Stimulated activated CD4-positive, alpha-beta T cell treated with anti-CD3 and anti-CD28 coated beads, Interleukin-1b, Interleukin-23, amount 100 ng/mL, for 24 hours (primary cell): Measurements from ENCODE around the gene QPCT.
"Not testable (repeated sequence)": the region's sequence is repeated elsewhere in the genome, so short reads cannot be mapped to it uniquely, and the experiment has no call there.

ENCODE experiments used
- DNase-seq, 4 experiments: peaks; one replicate each; pipeline ENCODE4 v3.0.0-alpha.2; 2020; ENCODE audit warnings: low read depth in 4 of 4, low spot score in 1 of 4

The QPCT gene

GRCh38 chr2:37357530-37357929 lies 13.1 kb downstream of the QPCT start:
- DNase-seq: no peak

GRCh38 chr2:37358466-37358865 lies 14.0 kb downstream of the QPCT start:
- DNase-seq: no peak

DNA sequence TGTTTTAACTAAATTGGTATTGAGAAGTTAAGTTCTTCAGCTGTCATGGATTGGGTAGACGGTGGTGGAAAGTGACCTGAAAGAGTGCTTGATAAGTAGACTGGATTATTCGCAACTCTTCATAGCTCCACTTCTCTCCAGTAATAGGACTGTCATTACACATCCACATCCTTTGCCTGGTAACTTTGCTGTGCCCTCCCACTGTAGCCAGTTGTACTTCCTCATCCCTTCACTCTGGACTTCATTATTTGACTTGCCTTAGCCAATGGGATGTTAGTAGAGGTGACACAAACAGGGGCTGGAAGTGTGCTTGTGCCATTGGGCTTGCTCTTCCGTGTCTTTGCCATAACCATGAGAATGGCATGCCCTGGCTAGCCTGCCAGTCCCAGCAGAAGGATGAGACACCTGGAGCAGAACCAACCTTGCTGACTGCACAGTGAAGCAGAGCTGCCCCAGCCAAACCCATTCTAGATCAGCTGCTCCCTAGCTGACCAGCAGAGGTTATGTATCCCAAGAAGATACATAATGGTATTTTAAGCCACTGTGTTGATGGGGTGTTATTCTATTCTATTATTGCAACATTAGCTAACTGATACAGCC lies 16.9 kb downstream of the QPCT start:
- DNase-seq: no peak

- no peak for DNase-seq
Observed at GRCh38 chr2:37361994-37362698, 17.7 kb downstream of the QPCT start.

- no peak for DNase-seq
Observed at GRCh38 chr2:37364351-37364750, 19.9 kb downstream of the QPCT start.

DNA sequence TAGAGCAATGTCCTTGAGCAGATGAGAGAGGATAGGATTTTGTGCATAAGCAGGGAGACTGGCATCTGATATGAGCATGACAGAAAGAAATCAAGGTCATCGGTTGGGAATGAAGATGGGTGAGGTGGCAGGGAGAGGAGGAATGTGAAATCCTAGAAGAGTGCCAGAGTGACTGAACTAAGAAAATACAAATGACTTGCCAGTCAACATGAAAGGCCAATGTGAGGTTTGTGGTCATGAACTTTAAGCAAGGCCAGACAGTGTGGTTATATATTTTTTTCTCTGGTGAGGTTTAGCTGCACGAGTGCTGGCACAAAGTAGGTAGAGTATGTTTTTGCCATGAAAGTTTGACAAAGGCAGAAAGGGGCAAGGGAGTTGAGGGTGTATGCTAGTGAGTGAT lies 21.2 kb downstream of the QPCT start:
- no peak for DNase-seq

- peak in 1 of 4 experiments; percentile 26 for DNase-seq
Observed at GRCh38 chr2:37366773-37367172, 22.3 kb downstream of the QPCT start.

DNA sequence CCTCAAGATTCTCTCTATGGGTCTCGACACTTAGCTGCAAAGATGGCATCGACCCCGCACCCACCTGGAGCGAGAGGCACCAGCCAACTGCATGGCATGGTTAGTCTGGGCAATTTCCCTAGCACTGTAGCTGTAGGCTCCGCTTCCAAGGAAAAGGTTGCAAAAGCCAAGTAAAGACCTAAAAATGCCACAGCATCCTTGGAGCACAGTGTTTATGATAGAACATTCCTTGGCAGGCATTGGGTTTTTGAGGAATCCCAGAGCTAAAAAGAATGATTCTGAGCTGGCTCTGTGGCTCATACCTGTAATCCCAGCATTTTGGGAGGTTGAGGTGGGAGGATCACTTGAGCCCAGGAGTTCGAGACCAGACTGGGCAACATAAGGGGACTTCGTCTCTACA lies 22.9 kb downstream of the QPCT start:
- DNase-seq: no peak

DNA sequence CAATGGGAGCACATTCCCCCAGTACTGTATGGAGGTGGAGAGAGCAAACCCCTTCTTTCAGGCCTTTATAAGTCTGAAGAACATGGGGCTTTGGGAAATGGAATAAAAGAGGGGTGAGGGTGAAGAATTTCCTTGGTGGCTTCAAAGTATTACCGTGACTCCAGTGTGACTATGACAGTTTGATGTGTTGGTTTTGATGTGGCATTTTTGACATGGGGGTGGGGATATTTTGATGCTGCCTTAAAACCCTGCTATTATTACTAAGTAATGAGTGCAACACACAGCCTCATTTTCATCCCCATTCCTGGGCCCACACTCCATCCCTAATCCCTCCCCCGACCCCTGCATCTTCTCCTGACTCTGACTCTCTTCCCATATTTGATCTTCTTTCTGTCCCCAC lies 23.6 kb downstream of the QPCT start:
- DNase-seq: no peak

GRCh38 chr2:37370666-37371065 lies 26.2 kb downstream of the QPCT start:
- no peak for DNase-seq

DNA sequence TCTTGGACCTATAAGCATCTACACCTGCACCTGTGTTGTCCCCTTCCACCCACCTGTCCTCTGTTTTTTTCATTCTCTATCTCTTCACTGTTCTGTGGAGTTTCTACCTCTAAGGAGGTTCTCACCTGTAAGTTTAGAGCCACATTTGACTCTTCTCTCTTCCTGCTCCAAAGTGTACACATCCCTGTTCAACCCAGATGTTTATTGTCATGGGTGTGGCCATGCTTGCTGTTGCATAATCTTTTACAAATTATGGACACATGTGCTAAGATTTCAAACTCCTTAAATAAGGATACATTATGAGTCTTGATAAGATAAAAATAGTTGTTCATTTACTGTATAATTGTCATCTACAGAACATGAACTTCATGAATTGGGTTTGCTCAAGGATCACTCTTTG lies 27.6 kb downstream of the QPCT start:
- DNase-seq: no peak

DNA sequence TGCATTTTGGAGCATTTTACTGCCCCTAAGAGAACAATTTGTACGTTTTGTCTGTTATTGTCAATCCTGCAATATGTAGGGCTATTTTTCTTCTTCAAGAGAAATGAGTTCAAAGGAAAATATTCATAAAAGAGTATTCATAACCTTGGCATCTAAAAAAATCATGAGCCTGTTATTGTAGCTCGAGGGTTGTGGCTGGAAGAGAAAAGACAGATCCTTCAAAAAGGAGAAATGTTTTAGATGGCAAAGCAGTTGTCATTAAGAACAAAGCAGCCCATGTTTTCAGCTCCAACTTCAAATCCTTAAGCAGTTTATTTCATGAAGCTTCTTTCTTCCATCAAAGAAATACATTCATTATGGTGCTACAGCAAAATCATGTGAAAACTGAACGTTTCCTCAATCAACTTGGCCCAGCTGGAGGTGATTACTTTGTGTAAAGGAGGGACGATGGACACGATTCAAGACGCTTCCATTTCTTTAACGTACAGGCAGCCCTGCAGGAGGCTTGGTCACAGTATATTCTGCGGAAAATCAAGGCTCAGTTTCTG lies 31.4 kb downstream of the QPCT start:
- no peak for DNase-seq

DNA sequence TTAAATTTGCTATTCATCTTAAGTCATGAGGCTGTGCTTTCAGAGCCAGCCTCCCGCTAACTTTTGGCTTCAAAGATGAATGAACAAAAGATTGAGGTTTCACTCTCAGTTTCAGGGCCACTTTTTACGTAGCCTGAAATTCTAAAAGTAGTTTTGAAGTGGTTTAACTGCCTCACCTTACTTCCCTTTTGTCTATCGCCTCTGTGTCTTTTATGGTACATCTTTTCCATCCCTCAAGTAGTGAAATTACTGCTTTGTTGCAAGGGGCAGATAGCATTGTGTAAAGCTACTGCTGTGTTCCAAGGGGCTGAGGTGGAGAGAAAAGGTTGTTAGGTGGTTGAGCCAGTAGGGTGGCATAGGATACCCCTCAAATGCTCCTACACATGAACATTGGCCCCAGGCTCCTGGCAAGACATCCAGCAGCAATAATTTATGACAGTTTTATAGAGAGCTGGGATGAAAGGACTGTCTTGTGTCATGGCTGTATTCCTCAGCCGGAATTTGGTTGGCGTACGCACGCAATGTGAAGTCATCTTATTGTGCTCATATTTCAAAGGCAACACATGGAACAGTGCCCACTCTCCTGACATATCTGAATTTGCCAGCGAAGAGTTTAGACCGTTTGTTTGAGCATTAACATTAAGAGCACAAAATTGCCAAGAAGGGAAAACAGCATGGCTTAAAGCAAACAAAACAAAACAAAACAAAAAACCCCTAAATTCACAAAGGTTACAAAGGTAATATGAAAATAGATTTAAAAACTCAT lies 32.2 kb downstream of the QPCT start:
- DNase-seq: no peak

DNA sequence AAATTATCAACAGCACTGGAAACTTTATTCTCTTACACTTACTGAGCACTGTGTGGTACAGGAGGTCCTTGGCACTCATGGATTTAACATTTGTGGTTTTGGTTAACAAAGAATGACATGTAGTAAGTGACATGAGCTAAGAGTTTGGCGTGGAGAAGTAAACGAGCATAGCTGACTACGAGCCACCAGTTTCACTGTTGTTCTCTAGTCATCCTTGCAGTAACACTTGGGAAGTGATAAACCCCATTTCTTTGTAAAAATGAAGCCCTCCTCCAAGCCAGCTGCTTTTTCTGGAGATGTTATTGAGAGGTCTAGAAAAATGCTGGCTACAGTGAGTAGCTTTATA lies 32.7 kb downstream of the QPCT start:
- DNase-seq: peak in 1 of 4 experiments; percentile 21

DNA sequence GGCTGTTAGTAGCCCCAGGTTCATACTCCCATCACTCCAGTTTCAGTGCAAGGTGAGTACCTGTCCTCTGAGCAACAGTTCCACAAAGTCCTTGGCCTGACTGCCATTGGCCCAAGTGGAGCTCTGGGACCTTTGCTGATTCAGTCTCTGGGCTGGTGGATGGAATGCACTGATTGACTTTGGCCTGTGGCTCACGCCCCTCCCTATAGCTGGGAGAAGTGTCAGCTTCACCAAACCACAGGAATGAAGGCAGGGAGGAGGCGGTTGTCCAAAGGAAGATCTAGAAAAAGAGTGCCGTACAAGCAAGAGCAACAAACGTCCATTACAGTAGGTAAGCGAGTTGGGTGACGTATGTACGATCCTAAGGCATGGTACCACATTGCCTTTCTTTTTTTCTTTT lies 34.0 kb downstream of the QPCT start:
- no peak for DNase-seq

DNA sequence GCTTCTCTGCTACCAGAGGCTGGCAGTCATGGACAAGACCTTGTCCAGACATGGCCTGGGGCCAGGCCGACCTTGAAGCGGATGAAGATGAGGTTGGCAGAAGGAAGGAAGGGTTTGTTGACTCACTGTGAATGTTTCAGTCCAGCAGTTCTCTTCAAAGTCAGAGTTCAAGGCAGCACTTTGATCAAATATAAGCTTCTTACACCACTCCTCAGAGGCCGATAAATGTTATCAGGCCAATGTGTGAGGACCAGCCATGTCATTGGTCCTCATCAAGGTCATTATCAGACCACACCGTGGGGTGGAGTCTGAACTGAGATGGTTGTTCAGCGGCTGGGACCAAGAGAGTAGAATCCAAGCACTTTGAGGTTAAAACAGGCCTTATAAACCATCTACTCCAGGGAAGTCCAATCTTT lies 35.5 kb downstream of the QPCT start:
- no peak for DNase-seq

DNA sequence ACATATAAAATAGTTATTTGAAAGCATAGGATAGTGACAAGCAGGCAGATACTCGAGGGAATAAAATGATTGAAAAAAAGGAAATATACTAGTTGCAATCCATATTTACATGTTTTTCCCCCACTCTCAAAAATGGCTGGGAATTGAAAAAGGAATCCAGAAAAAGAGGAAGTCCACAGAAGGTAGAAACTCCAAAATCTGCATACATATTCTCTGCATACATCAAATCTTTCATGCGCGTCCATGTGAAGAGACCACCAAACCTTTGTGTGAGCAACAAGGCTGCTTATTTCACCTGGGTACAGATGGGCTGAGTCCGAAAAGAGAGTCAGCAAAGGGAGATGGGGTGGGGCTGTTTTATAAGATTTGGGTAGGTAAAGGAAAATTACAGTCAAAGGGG lies 36.4 kb downstream of the QPCT start:
- not testable (repeated sequence) for DNase-seq

DNA sequence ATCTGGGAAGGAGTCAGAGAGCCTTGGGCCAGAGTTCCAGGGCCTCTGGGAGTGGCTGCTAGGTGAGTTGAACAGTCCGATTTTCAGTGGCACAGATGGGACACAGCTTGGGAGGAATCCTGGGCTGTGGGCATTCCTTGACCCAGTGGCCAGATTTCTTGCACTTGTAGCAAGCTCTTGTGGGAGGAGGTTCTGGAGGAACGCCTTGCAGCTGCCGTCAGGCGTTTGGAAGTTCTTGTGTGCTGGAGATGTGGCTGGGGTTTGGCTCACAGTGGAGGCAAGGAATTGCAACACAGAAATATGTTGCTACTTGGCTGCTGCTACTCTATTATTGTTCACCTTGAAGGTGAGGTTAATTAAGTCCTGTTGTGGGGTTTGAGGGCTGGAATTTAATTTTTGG lies 39.8 kb downstream of the QPCT start:
- not testable (repeated sequence) for DNase-seq

GRCh38 chr2:37387148-37387835 lies 42.9 kb downstream of the QPCT start:
- no peak for DNase-seq

- DNase-seq: no peak
Observed at GRCh38 chr2:37388074-37388473, 43.6 kb downstream of the QPCT start.

DNA sequence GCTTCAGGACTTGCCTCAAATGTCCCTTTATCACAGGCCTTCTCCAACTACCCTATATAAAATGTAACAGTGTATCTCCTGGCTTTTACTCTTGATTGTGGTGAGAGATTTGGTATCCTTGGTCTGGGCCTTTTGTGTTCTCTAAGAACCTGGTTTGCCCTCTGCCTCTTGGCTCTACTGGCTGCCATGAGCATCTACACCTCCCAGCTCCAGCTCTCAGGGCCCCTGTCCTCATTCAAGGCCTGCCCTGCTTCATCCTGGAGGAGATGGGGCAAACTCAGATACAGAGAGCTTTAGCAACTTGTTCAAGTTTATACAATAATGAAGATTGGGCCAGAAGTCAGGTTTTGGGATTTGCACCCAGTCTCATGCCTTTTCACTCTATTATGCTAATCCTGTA lies 45.0 kb downstream of the QPCT start:
- DNase-seq: no peak
